Upper lobe of left lung (tissue), 4 donors: ENCODE data around the gene ZNF280C.

ENCODE experiments used
- EP300 ChIP-seq, 4 donors: sonication (generic); formaldehyde crosslinking; IDR thresholded peaks; one replicate each; pipeline ENCODE4 v1.5.1; 2017; ENCODE audit warnings: antibody characterized with exemption in 4 of 4, control low read depth in 2 of 4
- TF ChIP-seq, protein P1 (sequence below), 6 experiments: fragments of 450-650 bp in 4 of 6; fragments of 200-600 bp in 2 of 6; sonication (generic) in 2 of 6; IDR thresholded peaks; one replicate each; pipeline ENCODE4 v1.5.1; 2016 to 2019; ENCODE audit warnings: antibody characterized with exemption in 6 of 6

DNA sequence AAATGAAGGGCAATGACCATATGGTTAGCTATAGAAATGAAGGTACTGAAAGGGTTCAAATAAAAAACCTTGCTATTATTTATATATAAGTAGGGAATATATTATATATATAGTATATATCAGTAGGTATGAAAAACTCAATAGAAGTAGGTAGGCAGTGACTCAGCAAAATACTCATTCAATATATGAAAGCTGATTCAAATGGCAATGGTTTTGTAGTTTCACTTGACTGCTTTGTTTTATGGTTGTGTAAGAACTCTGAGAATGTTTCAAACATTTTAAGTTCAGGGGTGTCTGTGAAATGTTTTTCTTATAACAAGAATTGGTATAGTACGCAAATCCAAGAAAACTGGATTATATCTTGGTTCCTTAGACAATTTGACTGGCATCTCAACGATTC lies 4.1 kb downstream of the ZNF280C start:
- TF ChIP-seq, protein P1, sequence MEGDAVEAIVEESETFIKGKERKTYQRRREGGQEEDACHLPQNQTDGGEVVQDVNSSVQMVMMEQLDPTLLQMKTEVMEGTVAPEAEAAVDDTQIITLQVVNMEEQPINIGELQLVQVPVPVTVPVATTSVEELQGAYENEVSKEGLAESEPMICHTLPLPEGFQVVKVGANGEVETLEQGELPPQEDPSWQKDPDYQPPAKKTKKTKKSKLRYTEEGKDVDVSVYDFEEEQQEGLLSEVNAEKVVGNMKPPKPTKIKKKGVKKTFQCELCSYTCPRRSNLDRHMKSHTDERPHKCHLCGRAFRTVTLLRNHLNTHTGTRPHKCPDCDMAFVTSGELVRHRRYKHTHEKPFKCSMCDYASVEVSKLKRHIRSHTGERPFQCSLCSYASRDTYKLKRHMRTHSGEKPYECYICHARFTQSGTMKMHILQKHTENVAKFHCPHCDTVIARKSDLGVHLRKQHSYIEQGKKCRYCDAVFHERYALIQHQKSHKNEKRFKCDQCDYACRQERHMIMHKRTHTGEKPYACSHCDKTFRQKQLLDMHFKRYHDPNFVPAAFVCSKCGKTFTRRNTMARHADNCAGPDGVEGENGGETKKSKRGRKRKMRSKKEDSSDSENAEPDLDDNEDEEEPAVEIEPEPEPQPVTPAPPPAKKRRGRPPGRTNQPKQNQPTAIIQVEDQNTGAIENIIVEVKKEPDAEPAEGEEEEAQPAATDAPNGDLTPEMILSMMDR (IDR thresholded peaks at IDR 0.05): no peak
- TF ChIP-seq EP300 (IDR thresholded peaks at IDR 0.05): no peak
